GM10248 (cell line): Measurements from ENCODE around the gene RNF224.

Experiments
- CTCF ChIA-PET: fragments of 300-600 bp; sonication (Branson Sonifier 250); formaldehyde crosslinking; extraction: SDS; loops from one replicate; lab custom pipeline; 2021; ENCODE audit warnings: antibody characterized with exemption; lab: Yijun Ruan, JAX
- POLR2A ChIA-PET: fragments of 350-650 bp; sonication (Branson Sonifier 250); formaldehyde crosslinking; extraction: SDS; loops from one replicate; lab custom pipeline; 2020; ENCODE audit warnings: antibody characterized with exemption; lab: Yijun Ruan, JAX
- DNase-seq: peaks from one replicate; pipeline ENCODE4 v3.0.0; 2012; ENCODE audit errors: extremely low spot score
- CTCF ChIP-seq: IDR thresholded peaks from 2 replicates; pipeline ENCODE4 v1.5.1; 2012; ENCODE audit warnings: mild to moderate bottlenecking, low read depth; ENCODE audit errors: extremely low read depth, missing control alignments, control extremely low read depth

RNF224 gene

DNA sequence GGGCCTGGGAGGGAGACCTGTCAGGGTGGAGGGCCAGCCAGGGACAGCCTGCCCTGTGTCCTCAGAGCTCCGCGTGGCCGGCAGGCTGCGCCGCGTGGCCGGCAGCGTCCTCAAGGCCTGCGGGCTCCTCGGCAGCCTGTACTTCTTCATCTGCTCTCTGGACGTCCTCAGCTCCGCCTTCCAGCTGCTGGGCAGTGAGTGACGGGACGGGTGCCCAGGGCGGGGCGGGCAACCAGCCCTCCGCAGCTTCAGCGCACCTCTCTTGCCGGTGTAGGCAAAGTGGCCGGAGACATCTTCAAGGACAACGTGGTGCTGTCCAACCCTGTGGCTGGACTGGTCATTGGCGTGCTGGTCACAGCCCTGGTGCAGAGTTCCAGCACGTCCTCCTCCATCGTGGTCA, 5.2 kb downstream of the RNF224 start:
- no peak for TF ChIP-seq CTCF
- DNase-seq = no peak
- POLR2A ChIA-PET = no interaction called here
- CTCF ChIA-PET = no interaction called here

DNA sequence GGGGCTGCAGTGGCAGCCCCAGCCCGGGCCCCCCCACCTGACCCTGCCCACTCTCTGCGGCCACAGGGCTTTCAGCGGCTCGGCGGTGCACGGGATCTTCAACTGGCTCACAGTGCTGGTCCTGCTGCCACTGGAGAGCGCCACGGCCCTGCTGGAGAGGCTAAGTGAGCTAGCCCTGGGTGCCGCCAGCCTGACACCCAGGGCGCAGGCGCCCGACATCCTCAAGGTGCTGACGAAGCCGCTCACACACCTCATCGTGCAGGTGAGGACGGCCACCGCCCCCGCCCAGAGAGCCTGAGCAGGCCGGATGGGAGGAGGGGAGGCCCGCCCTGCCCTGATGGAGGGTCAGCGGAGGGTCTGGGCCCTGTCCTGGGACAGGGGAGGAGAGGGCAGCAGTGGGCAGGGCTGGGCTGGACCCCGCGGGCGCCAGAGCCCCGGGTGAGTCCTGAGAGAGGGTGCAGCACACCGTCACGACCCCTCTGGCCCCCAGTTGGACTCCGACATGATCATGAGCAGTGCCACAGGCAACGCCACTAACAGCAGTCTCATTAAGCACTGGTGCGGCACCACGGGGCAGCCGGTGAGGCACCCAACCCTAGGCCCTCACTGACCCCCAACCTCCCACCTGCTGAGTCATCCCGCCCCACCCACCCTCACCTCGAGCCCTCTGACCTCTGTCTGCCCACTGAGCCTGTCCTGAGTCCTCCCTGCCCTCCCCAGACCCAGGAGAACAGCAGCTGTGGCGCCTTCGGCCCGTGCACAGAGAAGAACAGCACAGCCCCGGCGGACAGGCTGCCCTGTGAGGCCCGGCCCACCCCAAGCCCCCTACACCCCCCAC, 6.1 kb downstream of the RNF224 start:
- ChIA-PET POLR2A (no interaction called here), CTCF (interaction anchor here (8.0 kb wide), 1 partner anchor 8 kb away, joined by 92 read pairs; the partner anchor contains the start of genes CYSRT1, RNF208 and RNF224)
- DNase-seq = no peak

DNA sequence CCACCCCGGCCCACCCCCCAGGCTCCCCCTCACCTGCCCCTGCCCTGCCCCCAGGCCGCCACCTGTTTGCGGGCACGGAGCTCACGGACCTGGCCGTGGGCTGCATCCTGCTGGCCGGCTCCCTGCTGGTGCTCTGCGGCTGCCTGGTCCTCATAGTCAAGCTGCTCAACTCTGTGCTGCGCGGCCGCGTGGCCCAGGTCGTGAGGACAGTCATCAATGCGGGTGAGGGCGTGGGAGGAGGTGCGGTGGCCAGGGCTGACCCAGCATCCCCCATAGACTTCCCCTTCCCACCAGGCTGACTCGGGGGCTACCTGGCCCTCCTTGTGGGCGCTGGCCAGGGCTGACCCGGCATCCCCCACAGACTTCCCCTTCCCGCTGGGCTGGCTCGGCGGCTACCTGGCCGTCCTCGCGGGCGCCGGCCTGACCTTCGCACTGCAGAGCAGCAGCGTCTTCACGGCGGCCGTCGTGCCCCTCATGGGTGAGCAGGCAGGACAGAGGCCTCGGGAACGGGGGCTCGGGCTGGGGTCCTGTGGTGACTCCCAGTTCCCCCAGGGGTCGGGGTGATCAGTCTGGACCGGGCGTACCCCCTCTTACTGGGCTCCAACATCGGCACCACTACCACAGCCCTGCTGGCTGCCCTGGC, 6.9 kb downstream of the RNF224 start:
- ChIA-PET CTCF (interaction anchor here (0.8 to 8.0 kb wide), 6 partner anchors 9 to 115 kb away, joined by 3 to 92 read pairs (median 4); partner anchors contain the start of genes CYSRT1, RNF208 and RNF224), POLR2A (no interaction called here)
- TF ChIP-seq CTCF = no peak
- no peak for DNase-seq

More for the DNA sequence above, 6.1 kb downstream of the RNF224 start:
- no peak for TF ChIP-seq CTCF

DNA sequence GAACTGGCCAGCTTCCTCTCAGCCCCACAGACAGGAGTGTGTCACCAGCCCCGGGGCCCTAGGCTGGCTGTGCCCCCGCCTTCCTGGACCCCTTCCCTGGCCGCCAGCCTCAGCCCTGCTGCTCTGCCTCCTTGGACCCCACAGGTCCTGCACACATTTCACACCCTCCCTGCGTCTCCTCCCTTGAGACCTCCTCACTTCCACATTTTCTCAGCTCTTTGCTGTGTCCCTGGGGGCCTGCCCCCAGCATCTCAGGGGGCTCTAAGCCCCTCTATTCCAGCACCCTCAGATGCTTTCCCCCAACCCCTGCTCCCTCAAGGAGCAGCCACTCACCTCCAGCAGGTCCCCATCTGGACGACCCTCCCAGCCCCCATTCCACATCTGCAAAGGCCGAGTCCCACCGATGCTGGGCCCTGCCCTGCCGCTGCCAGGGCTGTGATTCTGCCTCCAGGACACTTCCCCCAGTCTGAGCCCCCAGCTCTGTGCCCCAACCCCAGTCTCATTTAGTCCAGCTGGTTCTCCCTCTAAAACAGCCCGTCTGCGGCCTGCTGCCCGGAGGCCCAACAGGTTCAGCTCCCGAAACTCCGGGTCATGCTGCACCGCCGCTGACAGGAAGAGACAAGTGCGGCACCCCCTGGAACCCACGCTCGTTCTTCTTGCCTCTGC, 7.6 kb downstream of the RNF224 start:
- POLR2A ChIA-PET = no interaction called here
- TF ChIP-seq CTCF = no peak
- no peak for DNase-seq
- CTCF ChIA-PET = interaction anchor here (0.7 to 8.0 kb wide), 12 partner anchors 10 to 188 kb away, joined by 3 to 92 read pairs (median 3); partner anchors contain the start of genes ANAPC2, CYSRT1, NPDC1 and NRARP

- no peak for TF ChIP-seq CTCF
- ChIA-PET CTCF (interaction anchor here (0.7 to 8.0 kb wide), 41 partner anchors 10 to 288 kb away, joined by 3 to 92 read pairs (median 6); partner anchors contain the start of genes ANAPC2, CYSRT1, NPDC1 and NRARP), POLR2A (interaction anchor here (0.6 to 1.0 kb wide), 5 partner anchors 10 to 344 kb away, joined by 4 to 6 read pairs (median 4); no protein-coding TSS in a partner anchor)
- no peak for DNase-seq
Measured at GRCh38 chr9:137235424-137236237, 8.3 kb downstream of the RNF224 start.
